OCI-LY1 (cell line): ENCODE data around the gene DAO.

Experiments used
- H2AFZ ChIP-seq: fragments of 200-600 bp; sonication (generic), shearing (Covaris generic); 2 replicates; pipeline ENCODE4 v1.6.0; 2014; ENCODE audit warnings: antibody characterized with exemption, mild to moderate bottlenecking, low read length
- H3F3A ChIP-seq: fragments of 200-600 bp; sonication (generic), shearing (Covaris generic); 2 replicates; pipeline ENCODE4 v1.6.0; 2014; ENCODE audit warnings: mild to moderate bottlenecking, antibody characterized with exemption, low read length, moderate library complexity; ENCODE audit not compliant: insufficient read depth
- H3K27ac ChIP-seq: fragments of 200-600 bp; sonication (generic); 2 replicates; pipeline ENCODE4 v1.5.1; 2014; ENCODE audit warnings: low read length, mixed run types, mild to moderate bottlenecking, low read depth; ENCODE audit not compliant: poor library complexity, severe bottlenecking
- H3K27me3 ChIP-seq: fragments of 200-600 bp; sonication (generic); 2 replicates; pipeline ENCODE4 v1.6.0; 2014; ENCODE audit warnings: antibody characterized with exemption, mild to moderate bottlenecking, low read length, moderate library complexity; ENCODE audit not compliant: insufficient read depth
- H3K36me3 ChIP-seq: fragments of 200-600 bp; sonication (generic); 2 replicates; pipeline ENCODE4 v1.6.1; 2014; ENCODE audit warnings: mild to moderate bottlenecking, antibody characterized with exemption, low read length, moderate library complexity, mixed read lengths; ENCODE audit not compliant: insufficient read depth
- H3K4me1 ChIP-seq: fragments of 200-600 bp; sonication (generic); 2 replicates; pipeline ENCODE4 v1.5.1; 2014; ENCODE audit warnings: mild to moderate bottlenecking, low read length, moderate library complexity; ENCODE audit not compliant: insufficient read depth, severe bottlenecking
- H3K4me2 ChIP-seq: fragments of 200-600 bp; sonication (generic), shearing (Covaris generic); 2 replicates; pipeline ENCODE4 v1.6.1; 2014; ENCODE audit warnings: low read length
- H3K4me3 ChIP-seq: fragments of 200-600 bp; sonication (generic); 2 replicates; pipeline ENCODE4 v1.5.1; 2014; ENCODE audit warnings: low read length, low read depth, mild to moderate bottlenecking, mixed read lengths; ENCODE audit not compliant: poor library complexity, severe bottlenecking
- H3K79me2 ChIP-seq: fragments of 200-600 bp; shearing (Covaris generic); 2 replicates; pipeline ENCODE4 v1.6.1; 2016; ENCODE audit warnings: mixed run types, low read length, mixed read lengths; ENCODE audit not compliant: insufficient read depth
- H3K9ac ChIP-seq: fragments of 200-600 bp; sonication (generic), shearing (Covaris generic); 2 replicates; pipeline ENCODE4 v1.6.1; 2014; ENCODE audit warnings: mild to moderate bottlenecking, low read length, mixed read lengths
- H3K9me2 ChIP-seq: fragments of 200-600 bp; sonication (generic), shearing (Covaris generic); 2 replicates; pipeline ENCODE4 v1.6.1; 2014; ENCODE audit warnings: low read depth, mild to moderate bottlenecking, low read length, mixed read lengths
- H3K9me3 ChIP-seq: fragments of 200-600 bp; shearing (Covaris generic); 2 replicates; pipeline ENCODE4 v1.6.1; 2014; ENCODE audit warnings: low read length, mixed read lengths
- H4K20me1 ChIP-seq: fragments of 200-600 bp; sonication (generic), shearing (Covaris generic); 2 replicates; pipeline ENCODE4 v1.6.0; 2016; ENCODE audit warnings: mild to moderate bottlenecking, low read length; ENCODE audit not compliant: insufficient read depth
- EZH2 ChIP-seq: fragments of 200-600 bp; sonication (generic), shearing (Covaris generic); IDR thresholded peaks from 2 replicates; pipeline ENCODE4 v1.8.0; 2017; ENCODE audit warnings: borderline replicate concordance, mixed run types, mild to moderate bottlenecking, antibody characterized with exemption, low read length, moderate library complexity, mixed read lengths
- TF ChIP-seq, protein P1 (sequence below): fragments of 200-600 bp; sonication (generic), shearing (Covaris generic); IDR thresholded peaks from 2 replicates; pipeline ENCODE4 v1.5.1; 2017; ENCODE audit warnings: mild to moderate bottlenecking, antibody characterized with exemption, low read length, moderate library complexity, mixed read lengths

DAO gene

DNA sequence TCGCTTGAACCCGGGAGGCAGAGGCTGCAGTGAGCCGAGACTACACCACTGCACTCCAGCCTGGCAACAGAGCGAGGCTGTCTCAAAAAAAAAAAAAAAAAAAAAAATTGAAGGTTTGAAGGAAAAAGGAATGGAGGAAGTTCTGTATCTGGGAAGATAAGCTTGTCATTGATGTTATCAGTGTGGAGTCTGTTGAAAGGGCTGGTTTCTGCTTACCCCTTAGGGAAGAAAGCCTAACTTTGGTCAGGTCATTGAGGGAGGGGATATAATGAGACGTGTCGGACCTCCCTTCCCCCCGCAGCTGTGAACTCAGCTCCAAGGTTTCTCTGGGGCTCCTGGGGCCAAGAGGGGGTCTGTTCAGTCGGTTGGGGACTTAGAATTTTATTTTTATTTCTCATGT is 16.4 kb downstream of the DAO start:
- no peak overlapping the region for H3K4me2 ChIP-seq
- H4K20me1 ChIP-seq = no peaks in the 10 kb centered on the region
- H3K27ac ChIP-seq = no peak overlapping the region
- no peaks in the 10 kb centered on the region for H3K27me3 ChIP-seq
- H3K4me1 ChIP-seq = no peaks in the 10 kb centered on the region
- H3K9ac ChIP-seq = no peak overlapping the region
- H3K9me3 ChIP-seq = no peaks in the 10 kb centered on the region
- no peaks in the 10 kb centered on the region for H3F3A ChIP-seq
- H3K9me2 ChIP-seq = no peaks in the 10 kb centered on the region
- H3K79me2 ChIP-seq = no peaks in the 10 kb centered on the region
- H3K4me3 ChIP-seq = no peak overlapping the region
- no peaks in the 10 kb centered on the region for H3K36me3 ChIP-seq
- TF ChIP-seq, protein P1, sequence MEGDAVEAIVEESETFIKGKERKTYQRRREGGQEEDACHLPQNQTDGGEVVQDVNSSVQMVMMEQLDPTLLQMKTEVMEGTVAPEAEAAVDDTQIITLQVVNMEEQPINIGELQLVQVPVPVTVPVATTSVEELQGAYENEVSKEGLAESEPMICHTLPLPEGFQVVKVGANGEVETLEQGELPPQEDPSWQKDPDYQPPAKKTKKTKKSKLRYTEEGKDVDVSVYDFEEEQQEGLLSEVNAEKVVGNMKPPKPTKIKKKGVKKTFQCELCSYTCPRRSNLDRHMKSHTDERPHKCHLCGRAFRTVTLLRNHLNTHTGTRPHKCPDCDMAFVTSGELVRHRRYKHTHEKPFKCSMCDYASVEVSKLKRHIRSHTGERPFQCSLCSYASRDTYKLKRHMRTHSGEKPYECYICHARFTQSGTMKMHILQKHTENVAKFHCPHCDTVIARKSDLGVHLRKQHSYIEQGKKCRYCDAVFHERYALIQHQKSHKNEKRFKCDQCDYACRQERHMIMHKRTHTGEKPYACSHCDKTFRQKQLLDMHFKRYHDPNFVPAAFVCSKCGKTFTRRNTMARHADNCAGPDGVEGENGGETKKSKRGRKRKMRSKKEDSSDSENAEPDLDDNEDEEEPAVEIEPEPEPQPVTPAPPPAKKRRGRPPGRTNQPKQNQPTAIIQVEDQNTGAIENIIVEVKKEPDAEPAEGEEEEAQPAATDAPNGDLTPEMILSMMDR = no peak
- no peak for TF ChIP-seq EZH2
- no peak overlapping the region for H2AFZ ChIP-seq

- no peaks in the 10 kb centered on the region for H3K4me1 ChIP-seq
- no peak overlapping the region for H3K4me3 ChIP-seq
- no peak overlapping the region for H3K27ac ChIP-seq
- no peaks in the 10 kb centered on the region for H3K36me3 ChIP-seq
- H3K9me2 ChIP-seq = no peaks in the 10 kb centered on the region
- H4K20me1 ChIP-seq = no peaks in the 10 kb centered on the region
- H3F3A ChIP-seq = no peaks in the 10 kb centered on the region
- no peak overlapping the region for H3K9ac ChIP-seq
- H3K9me3 ChIP-seq = no peaks in the 10 kb centered on the region
- no peak overlapping the region for H2AFZ ChIP-seq
- no peaks in the 10 kb centered on the region for H3K79me2 ChIP-seq
- no peak overlapping the region for H3K4me2 ChIP-seq
- no peak for TF ChIP-seq EZH2
- TF ChIP-seq, protein P1 = no peak
- no peaks in the 10 kb centered on the region for H3K27me3 ChIP-seq
These were observed 16.9 kb downstream of the DAO start for GRCh38 chr12:108896817-108897216.

- H3K9me3 ChIP-seq = no peaks in the 10 kb centered on the region
- no peak overlapping the region for H2AFZ ChIP-seq
- H4K20me1 ChIP-seq = no peaks in the 10 kb centered on the region
- no peaks in the 10 kb centered on the region for H3K9me2 ChIP-seq
- no peaks in the 10 kb centered on the region for H3K27me3 ChIP-seq
- no peaks in the 10 kb centered on the region for H3K36me3 ChIP-seq
- H3K4me2 ChIP-seq = no peak overlapping the region
- H3K4me3 ChIP-seq = no peak overlapping the region
- H3F3A ChIP-seq = no peaks in the 10 kb centered on the region
- H3K79me2 ChIP-seq = no peaks in the 10 kb centered on the region
- TF ChIP-seq, protein P1 = no peak
- TF ChIP-seq EZH2 = no peak
- H3K4me1 ChIP-seq = no peaks in the 10 kb centered on the region
- no peak overlapping the region for H3K9ac ChIP-seq
- no peak overlapping the region for H3K27ac ChIP-seq
These were observed 19.3 kb downstream of the DAO start for GRCh38 chr12:108899145-108899544.
